ENCODE measurements around the gene ADCY3.

The ADCY3 gene

DNA sequence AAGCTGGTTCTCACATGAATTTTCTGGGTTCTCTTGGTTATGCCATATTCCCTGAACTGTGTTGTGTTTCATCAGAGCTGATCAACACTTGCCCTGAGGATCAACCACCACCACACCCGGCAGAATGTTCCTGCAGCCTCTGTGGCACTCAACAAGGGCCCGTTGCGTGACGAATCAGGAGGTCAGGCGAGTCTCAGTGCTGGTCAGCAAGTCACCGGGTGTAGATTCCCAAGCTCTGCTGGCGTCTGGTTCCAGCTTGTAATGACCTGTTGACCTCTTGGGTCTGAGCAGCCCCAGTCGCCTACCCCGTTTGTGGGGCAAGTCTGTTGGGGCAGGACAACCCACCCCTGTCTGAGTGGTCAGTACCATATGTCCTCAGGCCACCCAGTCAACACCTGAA is 46.0 kb downstream of the ADCY3 start:
- no peak for DNase-seq (ENCODE audit: low read depth)

DNA sequence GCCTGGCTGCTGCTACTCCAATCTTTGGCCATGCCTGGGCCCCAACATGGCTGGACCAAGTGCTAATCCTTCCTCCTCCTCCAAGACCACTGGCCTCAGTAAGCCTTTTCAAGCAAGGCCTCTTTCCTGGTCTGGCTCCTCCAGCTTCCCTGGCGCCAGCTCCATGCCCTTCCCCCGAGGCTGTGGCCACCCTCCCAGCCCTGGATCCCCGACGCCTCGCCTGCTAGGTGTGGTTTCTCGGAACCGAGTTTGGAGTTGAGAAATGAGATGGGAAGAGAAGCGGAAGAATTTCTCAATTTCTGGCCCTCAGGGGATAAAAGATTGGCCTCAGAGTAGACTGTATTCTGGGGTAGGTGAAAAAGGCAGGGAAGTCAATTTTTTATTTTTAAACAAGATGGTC is 46.4 kb downstream of the ADCY3 start:
- DNase-seq (ENCODE audit: low read depth), result no peak

DNA sequence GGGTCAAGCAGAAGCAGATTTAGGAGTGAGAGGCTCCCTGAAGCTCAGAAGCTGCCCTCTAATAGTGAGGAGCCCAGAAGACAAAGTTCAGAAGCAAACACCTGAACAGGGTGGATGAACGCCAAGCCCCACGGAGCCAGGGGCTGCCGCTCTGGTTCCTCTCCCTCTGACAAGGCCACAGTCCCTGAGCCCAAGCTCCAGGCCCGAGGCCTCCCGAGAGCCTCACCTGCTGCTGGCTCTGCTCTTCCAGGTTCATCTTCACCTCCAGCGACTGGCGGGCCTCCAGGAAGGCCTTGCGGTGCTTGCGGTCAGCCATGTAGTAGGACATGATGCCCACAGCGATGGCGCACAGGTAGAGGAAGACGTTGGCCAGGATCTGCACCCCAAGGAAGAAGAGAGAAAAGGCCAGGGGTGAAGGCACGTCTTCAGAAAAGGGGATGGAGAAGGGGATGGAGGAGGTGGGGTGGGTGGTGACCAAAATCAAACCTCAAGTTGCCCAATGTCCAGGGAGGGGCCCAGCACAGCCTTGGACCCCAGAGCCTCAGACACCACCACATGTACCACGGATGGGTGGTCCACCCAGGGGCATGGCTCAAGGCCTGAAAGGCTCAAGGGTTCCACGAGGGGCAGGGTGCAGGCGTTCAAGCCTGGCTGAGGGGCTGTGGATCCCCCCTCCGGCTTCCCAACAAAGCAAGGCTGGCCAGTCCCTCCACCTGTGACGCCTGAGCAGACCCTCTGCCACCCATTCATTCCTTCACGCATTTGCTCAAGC is 47.5 kb downstream of the ADCY3 start:
- no peak for DNase-seq (ENCODE audit: low read depth)

DNA sequence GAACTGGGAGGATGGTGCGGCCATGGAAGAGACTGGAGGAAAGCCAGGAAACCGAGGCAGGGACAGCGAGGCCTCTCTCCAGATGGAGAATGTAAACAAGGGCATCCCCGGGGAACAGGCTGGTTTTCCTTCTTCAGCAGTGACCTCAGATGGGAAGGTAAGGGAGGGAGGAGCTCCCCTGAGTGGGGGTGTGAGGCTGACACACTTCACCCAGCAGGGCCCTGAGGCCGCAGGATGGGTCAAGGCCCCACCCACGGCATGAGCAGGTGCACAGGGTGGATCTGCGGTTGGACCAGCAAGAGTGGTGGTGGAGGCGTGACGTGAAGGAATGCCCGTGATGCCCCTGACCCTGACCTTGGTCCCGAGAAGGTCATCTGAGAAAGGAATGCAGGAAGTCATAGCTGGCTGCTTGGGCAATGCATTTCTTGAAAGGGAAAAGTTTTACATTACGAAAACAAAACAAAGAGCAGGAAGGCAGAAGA is 48.1 kb downstream of the ADCY3 start:
- DNase-seq (ENCODE audit: low read depth), result no peak

DNA sequence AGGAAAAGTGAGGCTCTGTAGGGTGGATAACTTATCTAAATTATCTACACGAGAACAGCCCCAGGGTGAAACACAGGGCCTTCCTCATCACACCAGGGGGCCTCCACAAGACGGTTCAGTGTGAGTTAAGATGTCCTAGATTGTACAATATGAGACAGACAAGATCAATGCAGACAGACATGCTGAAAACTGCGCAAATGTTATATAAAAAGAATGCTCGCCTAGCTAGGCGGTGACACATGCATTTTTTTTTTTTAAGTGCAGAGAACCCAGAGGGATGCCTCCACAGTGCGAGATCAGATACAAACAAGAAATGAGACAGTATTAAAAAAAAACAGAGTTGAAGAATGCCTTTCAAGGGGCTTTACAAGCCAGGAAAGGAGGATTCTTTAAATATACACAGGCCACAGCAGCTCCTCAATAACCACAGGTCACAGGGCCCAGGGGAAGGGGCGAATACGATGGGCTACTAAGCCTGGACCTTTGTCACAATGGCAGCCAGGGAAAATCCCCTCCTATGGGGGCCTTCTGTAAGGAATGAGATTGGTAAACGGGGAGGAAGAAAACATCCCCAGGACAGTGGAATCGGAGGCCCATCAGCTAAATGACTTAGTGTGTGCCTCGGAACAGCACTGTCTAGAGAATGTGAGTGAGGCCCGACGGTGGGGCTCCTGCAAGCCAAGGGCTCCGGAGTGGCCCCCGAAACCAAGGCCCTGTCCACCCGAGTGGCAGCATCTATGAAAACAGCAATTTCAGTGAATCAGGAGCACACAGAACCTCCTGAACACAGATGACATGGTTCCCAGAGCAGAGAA is 48.9 kb downstream of the ADCY3 start:
- no peak for DNase-seq (ENCODE audit: low read depth)

DNA sequence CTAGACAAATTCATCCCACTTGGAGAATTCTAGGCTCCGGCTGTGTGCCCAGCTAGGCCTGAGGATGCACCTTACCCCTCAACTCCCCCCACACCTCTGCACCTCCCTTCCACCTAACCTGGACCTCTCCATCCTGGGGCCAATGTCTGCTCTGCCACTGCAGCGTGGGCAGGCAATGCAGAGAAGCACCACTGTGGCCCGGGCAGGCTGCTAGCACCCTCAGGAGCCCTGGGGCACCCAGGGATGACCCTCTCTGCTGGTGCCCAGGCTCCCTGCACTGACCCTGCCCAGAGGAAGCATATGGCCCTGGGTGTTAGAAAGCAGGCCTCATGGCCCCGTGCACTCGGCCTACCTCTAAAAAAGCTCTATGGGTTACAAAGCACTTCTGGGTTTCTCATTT is 49.6 kb downstream of the ADCY3 start:
- no peak for DNase-seq (ENCODE audit: low read depth)

DNA sequence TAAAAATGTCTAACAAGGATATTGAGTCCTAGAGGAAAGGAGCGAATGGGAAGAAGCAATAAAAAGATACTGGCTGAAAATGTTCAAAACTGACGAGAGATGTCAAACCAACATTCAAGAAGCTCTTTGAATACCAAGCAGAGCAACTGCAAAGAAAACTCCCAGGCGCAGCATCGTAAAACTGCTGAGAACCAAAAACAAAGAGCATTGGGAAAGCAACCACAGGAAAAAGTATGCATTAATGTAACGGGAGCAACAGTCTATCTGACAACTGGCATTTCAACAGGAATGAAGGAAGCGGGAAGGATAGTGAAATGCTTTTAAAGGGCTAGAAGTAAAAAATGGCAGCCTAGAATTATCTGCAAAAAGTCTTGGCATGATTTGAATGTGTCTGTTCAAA is 53.1 kb downstream of the ADCY3 start:
- no peak for DNase-seq (ENCODE audit: low read depth)

DNA sequence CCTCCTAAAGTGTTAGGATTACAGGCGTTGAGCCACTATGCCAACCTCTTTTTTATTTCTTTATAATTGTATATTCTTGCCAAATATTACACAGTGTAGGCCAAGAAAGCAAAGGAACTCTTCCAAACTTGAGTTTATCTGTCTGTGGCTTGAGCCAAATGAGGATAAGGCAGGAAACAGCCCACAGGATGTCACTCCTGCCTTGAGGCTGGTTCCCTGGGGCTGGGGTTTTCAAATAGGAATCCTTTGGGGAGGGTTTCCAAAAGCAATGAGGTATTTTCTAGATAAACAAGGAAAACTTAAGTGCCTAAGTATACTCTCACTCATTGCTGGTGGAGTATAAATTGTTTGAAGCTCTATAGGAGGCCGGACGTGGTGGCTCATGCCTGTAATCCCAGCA is 56.4 kb downstream of the ADCY3 start:
- DNase-seq (ENCODE audit: low read depth), result no peak

DNA sequence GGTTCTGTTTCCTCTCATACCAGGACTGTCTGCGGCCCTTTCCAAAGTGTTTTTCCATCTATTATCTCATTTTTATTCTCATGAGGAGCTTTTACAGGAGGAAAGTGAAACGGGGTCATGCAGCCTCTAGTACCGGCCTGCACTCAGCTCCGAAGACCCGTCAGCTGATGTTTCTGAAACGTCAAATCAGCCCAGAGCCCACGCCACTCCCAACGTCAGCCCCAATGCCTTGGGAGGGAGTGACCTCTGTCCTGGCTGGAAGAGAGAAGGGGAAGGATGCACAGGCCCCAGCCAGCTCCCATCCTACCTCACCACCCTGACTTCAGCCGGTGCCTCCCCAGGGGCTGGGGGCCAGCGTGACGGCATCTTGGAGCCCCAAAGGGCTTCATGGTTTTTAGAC is 58.5 kb downstream of the ADCY3 start:
- no peak for DNase-seq (ENCODE audit: low read depth)

DNA sequence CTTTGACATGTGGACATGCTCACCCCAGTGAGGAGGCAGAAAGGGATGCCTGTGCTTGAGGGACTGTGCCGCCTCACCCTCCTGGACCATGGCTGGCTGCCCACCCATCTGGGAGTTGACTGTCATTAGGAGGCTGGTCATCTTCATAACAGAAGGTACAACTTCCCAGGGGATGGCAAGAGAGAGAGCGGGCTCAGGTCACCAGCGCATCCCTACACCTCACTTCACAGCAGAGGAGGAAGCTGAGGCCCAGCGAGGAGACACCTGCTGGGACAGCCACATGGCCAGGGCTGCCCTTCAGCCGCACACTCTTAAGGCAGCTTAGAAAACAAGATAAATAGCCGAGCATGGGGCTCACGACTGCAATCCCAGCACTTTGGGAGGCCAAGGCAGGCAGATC is 59.4 kb downstream of the ADCY3 start:
- DNase-seq (ENCODE audit: low read depth), result no peak

DNA sequence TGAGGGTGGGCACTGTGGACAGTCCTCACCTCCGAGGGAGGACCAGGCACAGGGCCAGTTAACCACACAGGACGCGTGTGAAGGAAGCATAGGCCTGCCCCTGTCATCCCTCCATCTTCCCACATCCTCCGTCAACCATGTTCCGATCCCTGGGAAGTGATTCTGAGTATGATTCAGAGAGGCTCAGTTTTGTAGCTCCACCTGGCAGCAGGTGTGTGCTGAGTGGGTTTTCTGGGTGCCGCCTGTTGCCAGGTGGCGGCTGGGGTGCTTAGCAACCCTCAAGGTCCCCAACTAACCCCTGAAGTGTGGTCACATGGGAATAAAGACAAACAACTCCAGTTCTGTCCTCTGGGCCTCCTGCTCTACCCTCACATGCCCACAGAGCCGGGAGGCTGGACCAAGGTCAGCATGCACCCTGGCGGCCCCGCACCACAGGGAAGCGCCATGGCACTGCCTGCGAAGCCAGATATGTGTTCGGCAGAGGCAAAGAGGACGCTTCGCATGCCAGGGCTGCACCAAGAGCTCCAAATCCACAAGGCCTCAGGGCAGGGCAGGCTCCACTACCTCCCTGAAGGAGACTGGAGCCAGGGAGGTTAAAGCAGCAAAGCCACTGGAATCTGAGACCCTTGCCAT is 60.0 kb downstream of the ADCY3 start:
- no peak for DNase-seq (ENCODE audit: low read depth)

DNA sequence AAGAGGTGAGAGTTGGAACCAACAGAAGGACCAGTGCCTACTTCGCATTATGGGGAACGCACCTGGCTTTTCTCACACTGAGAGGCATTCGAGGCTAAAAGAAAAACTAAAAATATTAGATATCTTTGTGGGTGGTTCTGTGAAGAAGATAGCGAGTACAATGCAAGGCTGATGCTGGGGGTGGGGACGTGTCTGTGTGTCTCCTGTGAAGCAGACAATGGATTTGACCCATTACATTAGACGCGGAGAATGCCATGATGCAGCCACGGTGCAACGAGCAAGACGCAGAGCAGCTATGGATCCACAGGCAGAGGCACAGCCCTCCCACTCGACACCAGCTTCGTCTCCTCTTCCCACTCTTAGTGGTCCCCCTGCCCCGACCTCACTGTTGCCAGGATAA is 61.0 kb downstream of the ADCY3 start:
- DNase-seq (ENCODE audit: low read depth), result no peak

DNA sequence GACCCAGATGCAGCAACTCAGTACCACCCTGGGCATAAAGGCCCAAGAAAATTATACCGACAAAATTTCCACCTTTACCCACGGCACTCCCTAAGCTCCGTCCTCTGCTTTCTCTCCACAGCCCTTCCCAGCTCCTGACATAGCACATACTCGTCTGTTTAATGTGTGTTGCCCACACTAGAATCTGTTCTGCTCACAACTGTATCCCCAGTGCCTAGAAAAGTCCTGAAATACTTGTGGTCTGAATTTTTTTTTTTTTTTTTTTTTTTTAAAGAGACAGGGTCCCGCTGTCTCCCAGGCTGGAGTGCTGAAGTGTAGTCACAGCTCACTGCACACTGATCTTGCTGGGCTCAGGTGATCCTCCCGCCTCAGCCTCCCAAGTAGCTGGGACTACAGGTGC is 62.3 kb downstream of the ADCY3 start:
- no peak for DNase-seq (ENCODE audit: low read depth)

DNA sequence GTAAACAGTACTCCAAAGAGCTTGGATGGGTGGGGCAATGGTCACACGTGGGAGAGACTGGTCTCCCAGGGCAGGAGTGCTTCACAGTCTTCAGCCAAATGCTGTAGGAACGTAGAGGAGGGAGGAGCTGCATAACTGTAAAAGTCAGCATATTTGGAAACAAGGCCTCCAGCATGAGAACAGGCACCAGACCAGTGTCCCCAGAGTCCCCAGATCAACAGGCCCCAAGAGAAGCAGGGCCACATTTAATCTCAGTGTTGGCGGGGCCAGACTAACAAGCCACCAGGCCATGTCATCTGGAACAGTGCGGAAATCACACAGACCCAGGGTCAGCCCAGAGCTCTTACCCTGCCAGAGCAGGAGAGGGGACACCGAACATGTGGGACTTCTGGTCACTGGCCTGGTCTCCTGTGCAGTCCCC is 63.2 kb downstream of the ADCY3 start:
- DNase-seq (ENCODE audit: low read depth), result no peak

DNA sequence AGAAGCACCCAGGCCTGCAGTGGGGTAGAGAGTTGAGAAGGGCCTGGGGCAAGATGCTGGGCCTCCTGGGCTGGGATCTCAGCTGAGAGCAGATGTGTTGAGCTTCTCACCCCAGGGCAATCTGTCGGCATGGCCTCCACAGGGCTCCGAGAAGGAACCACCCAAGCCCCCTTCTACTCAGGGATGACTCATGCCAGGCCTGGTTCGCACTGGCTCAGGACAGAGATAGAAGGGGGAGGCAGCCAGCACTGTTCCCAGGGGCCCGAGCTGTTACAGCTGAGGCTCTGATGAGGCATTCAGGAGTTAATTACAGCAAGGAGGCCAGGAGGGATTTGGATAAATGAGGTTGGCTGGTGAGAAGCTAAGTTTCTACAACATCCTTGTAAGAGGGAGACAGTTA is 64.3 kb downstream of the ADCY3 start:
- DNase-seq (ENCODE audit: low read depth), result no peak

DNA sequence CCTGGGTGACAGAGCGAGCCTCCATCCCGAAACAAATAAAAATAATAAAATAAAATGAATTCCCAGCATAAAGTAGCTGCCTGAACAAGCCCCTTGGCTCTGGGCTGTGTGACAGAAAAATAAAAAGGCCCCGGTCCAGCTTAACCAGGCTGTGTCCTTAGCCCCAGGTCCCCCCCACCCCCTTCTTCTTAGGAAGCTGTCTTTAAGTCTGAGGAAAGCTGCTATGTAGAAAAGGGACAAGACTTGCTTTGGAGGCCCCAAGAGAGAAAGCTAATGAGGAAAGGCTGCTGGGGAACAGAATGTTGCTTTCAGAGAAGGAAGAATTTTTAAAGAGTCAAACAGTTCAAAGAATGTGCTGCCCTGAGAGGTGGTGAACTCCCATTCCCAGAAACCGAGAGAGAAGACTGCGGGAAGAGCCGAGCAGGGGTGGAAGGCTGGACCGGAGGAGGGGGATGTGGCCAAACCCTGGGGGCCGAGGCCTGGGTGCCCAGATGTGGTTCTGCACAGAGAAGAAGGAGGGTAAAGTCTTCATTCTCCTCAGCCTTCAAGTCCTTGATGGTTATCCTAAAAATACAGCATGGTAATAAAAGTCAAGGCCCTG is 64.9 kb downstream of the ADCY3 start:
- DNase-seq (ENCODE audit: low read depth), result no peak

DNA sequence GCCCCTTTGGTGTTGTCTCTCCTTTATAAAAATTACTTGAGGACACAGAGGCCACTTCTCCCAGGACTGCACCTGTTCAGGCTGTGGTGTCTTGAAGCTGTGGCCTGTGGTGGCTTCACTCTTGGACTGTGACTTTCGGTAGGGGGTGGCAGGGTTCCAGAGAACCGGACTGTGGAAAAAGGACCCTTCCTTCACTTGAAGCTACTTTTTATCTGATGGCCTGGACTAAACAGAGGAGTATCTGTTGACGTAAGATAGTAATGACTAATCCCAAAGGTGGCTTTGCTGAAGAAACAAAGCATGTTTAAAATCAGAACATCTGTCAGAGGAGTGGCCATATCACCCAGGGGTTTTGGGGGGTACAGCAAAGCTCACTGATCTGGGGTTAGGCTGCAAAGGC is 66.0 kb downstream of the ADCY3 start:
- DNase-seq (ENCODE audit: low read depth), result no peak

DNA sequence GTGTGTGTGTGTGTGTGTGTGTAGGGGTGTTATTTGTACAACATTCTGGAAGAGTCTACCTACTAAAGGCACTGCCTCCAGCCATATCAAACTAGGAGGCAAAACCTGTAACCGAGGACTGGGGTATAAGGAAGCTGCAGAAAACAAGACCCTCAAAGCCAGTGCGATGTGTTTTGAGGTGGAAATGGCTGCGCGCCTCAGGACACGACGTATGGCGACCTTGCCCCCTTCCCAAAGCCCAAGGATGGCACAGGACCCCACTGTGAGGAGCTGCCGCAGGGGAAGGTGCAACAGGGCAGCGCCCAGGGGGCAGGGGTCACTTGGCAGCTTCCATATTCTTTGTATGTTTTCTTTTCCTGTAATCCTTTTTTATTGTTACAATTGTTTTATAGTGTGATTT is 67.0 kb downstream of the ADCY3 start:
- DNase-seq (ENCODE audit: low read depth), result no peak

DNA sequence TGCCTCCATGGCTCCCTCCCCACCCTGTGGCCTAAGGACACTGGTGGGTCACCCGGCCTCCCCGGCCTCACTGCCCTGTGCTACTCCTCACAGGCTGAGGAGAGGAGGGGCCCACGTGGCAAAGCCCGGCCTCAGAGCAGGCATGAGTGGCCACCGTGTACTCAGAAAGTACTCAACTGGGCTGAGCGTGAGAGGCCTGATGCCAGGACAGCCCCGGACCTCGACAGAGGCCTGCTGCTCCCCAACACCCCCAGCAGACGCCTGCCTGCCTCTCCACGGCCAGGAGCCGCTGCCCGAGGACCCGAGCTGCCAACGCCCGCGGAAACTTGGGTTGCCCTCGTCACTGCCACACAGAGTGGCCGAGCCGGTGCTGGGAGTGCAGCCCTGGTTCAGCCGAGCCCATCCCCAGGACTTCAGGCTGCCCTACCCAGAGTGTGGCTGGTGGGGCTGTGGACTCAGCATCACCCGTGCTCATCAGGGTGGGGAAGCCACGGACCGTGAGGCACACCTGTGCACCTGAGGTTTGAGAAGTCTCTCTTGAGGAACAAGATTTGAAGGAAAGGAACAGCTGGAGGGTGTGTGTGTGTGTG is 67.5 kb downstream of the ADCY3 start:
- no peak for DNase-seq (ENCODE audit: low read depth)

DNA sequence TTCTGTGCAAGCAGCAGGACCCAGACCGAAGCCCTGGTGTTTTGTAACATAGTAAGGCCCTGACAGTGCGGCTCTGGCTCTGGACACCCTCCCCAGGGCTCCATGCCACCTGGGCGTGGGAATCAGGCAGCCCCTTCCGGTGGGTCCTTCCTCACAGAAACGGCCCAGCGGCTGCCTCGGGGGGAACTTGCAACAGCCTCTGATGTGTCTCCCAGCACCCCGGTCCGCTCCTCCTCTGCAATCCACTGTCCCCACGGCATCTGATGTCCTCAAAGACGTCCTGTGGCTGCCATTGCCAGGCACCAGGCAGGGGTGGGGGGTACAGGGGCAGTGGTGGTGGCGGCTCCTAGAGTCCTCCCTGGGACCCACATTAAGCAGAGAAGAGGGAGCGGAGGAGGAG is 68.0 kb downstream of the ADCY3 start:
- DNase-seq (ENCODE audit: low read depth), result no peak

DNA sequence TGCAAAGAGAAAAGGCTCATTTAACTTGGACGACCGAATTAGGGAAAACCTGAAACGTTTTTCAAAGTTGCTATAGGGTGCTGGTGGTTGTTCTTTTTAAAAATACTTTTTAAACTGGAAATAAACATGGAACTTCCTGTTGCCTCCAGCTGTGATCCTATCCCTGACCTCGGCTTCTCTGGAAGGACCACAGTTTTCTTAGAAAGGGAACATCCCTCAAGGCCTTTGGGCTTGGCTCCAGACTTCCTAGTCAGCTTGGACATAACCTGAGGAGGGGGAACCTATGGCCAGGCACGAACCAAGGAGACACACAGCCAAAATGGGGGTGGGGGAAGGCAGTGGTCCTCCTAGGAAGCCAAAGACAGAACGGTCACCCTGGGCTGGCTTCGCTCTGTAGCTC is 69.1 kb downstream of the ADCY3 start:
- no peak for DNase-seq (ENCODE audit: low read depth)

DNA sequence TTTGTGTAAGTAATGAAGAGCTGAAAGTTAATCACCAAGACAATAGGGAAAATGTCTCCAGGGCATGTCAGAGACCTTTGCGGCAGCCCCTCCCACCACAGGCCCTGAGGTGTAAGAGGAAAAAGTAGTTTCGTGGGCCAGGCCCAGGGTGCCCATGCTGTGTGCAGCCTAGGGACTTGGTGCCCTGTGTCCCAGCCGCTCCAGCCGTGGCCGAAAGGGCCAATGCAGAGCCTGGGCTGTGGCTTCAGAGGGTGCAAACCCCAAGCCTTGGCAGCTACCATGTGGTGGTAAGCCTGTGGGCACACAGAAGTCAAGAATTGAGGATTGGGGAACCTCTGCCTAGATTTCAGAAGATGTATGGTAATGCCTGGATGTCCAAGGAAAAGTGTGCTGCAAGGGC is 74.3 kb downstream of the ADCY3 start:
- no peak for DNase-seq (ENCODE audit: low read depth)
